Epithelial cell of esophagus (primary cell): ENCODE measurements around the gene CEP350.

Experiments used
- DNase-seq: peaks from one replicate; pipeline ENCODE4 v3.0.0; 2010; ENCODE audit warnings: low read depth
- H3K4me3 ChIP-seq: 2 replicates; pipeline ENCODE4 v1.5.1; 2011; ENCODE audit warnings: mild to moderate bottlenecking, low read length, control low read depth
- CTCF ChIP-seq: IDR thresholded peaks from 2 replicates; pipeline ENCODE4 v1.5.1; 2011; ENCODE audit warnings: low read depth, mild to moderate bottlenecking, low read length, control low read depth, inconsistent platforms; ENCODE audit not compliant: insufficient read depth; ENCODE audit errors: missing control alignments

Gene CEP350

GRCh38 chr1:180080439-180080838 lies 125.8 kb downstream of the CEP350 start:
- H3K4me3 ChIP-seq = no peak overlapping the region
- DNase-seq = peak; percentile 75
- TF ChIP-seq CTCF = no peak

- no peak for DNase-seq
- no peak for TF ChIP-seq CTCF
- H3K4me3 ChIP-seq = no peak overlapping the region
Measured at GRCh38 chr1:180081474-180081873, 126.9 kb downstream of the CEP350 start.

GRCh38 chr1:180083164-180083563 lies 128.6 kb downstream of the CEP350 start:
- peak; percentile 9 for DNase-seq
- no peak overlapping the region for H3K4me3 ChIP-seq
- no peak for TF ChIP-seq CTCF

GRCh38 chr1:180084867-180085266 lies 130.3 kb downstream of the CEP350 start:
- TF ChIP-seq CTCF = no peak
- H3K4me3 ChIP-seq = no peak overlapping the region
- no peak for DNase-seq

- no peak overlapping the region for H3K4me3 ChIP-seq
- no peak for TF ChIP-seq CTCF
- DNase-seq = no peak
Measured at GRCh38 chr1:180085331-180085730, 130.7 kb downstream of the CEP350 start.

- no peak overlapping the region for H3K4me3 ChIP-seq
- peak; percentile 21 for DNase-seq
- no peak for TF ChIP-seq CTCF
Measured at GRCh38 chr1:180092931-180093650, 138.5 kb downstream of the CEP350 start.

GRCh38 chr1:180094705-180095295 lies 140.2 kb downstream of the CEP350 start:
- no peak for DNase-seq
- no peak overlapping the region for H3K4me3 ChIP-seq
- no peak for TF ChIP-seq CTCF
